SK-N-SH treated with all-trans-retinoic acid at 6 μM for 48 hours (cell line): ENCODE results near the gene CELA3A.
"Not testable (repeated sequence)": the region's sequence is repeated elsewhere in the genome, so short reads cannot be mapped to it uniquely, and the experiment has no call there.

Source experiments
- ATAC-seq: fragments of 200-7000 bp; cut with Tn5 transposase; 3 replicates; pipeline ENCODE4 v1.9.1; 2020; ENCODE audit warnings: mild to moderate bottlenecking, moderate library complexity

Gene CELA3A

GRCh38 chr1:21980515-21981220, 20.8 kb upstream of the CELA3A start:
- ATAC-seq: peak; percentile 87

GRCh38 chr1:21981253-21981652, 20.2 kb upstream of the CELA3A start:
- ATAC-seq: not testable (repeated sequence)

- ATAC-seq: not testable (repeated sequence)
These were observed 19.3 kb upstream of the CELA3A start for GRCh38 chr1:21982122-21982521.

DNA sequence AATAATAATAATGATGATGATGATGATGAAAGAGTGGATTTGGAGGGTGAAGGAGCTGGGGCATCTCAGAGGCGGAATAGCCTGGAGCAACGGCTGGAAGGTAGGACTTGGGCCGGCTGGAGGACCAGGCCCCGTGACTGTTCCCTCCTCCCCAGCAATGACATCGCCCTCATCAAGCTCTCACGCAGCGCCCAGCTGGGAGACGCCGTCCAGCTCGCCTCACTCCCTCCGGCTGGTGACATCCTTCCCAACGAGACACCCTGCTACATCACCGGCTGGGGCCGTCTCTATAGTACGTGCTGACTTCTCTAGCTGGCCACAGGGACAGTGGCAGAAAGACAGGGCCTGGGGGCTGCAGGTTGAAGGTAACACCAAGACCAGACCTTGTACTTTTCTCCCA, 17.9 kb upstream of the CELA3A start:
- ATAC-seq: not testable (repeated sequence)

GRCh38 chr1:21985893-21986292, 15.6 kb upstream of the CELA3A start:
- ATAC-seq: not testable (repeated sequence)

DNA sequence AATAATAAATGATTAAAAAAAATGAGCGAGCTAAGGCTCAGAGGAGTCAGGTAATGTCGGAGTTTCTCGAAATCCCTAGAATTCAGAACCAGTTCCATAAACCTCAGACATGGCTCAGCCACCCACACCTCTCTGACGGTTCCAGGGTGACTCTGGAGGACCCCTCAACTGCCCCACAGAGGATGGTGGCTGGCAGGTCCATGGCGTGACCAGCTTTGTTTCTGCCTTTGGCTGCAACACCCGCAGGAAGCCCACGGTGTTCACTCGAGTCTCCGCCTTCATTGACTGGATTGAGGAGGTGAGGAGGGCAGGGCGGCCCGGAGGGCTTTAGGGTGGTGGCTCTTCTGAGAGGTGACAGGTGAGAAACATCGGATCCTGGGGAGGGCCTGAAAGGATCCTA, 15.1 kb upstream of the CELA3A start:
- ATAC-seq: not testable (repeated sequence)

- not testable (repeated sequence) for ATAC-seq
These were observed 11.6 kb upstream of the CELA3A start for GRCh38 chr1:21989672-21990393.

DNA sequence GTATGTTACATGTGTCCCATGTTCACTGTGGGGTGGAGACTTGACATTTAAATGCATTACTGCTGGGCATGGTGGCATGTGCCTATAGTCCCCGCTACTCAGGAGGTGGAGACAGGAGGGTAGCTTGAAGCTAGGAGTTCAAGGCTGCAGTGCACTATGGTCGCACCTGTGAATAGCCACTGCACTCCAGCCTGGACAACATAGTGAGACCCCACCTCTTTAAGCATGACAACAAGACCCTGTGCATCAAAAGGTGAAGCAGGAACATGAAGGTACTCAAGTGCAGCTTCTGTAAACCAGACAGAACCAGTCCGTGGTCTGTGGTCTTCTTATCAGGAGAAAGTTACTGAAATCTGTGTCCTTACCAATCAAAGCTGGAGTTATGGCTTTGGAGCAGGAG, 9.3 kb upstream of the CELA3A start:
- not testable (repeated sequence) for ATAC-seq

DNA sequence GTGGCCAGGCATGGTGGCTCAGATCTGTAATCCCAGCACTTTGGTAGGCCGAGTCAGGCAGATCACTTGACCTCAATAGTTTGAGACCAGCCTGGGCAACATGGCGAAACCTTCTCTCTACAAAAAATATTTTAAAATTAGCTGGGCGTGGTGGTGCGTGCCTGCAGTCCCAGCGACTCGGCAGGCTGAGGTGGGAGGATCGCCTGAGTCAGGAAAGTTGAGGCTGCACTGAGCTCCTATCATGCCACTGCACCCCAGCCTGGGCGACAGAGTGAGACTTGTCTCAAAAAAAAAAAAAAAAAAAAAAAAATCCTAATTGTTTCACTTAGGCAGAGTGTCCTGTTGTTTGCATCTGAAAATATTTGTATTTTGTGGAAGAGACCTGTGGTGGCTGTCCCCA, 6.7 kb upstream of the CELA3A start:
- not testable (repeated sequence) for ATAC-seq

DNA sequence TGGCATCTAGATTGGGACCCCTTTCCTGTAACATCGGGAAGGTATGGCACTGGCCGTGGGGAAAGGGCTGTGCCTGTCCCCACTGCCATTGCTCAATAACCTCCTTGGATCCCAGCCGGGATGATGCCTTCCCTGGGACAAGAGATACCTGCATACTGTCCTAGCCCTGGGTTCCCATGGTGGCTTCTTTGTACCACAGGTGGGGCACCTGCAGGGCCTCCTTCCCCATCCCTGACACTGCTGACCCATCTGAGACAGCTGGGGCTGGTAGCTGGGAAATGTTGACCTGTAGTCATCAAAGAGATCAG, 4.8 kb upstream of the CELA3A start:
- not testable (repeated sequence) for ATAC-seq

DNA sequence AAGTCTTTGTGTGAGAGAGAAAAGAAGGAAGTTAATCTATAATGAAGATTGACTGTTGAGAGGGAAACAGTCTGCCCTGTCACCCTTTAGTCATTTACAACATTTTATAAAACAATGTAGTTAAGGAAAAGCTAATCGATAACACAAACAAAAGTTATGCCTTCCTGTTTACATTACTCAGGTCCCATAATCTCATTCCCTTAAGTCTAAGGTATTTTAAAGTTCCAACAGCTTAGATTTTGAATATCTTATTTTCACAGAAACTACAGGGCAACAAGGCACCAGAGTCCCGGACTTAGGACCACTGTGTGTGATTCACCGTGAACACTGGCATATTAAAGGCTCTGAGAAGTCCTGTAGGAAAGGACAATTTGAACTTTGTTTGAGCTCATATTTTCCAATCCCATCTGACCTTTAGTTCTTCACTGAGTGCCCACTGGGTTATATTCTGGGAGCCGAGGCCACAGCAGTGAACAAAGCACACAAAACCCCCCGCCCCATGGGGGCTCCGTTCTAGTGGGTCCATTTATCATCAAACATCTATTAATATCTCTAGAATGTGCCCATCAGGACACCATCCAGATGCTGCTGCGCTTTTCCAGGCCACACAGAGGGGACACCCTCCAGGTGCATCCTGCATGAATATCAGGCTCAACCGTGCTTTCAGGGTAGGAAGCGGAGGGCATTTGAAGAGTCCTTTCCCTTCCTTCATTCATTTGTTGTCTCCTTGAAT, 3.4 kb upstream of the CELA3A start:
- ATAC-seq: not testable (repeated sequence)

DNA sequence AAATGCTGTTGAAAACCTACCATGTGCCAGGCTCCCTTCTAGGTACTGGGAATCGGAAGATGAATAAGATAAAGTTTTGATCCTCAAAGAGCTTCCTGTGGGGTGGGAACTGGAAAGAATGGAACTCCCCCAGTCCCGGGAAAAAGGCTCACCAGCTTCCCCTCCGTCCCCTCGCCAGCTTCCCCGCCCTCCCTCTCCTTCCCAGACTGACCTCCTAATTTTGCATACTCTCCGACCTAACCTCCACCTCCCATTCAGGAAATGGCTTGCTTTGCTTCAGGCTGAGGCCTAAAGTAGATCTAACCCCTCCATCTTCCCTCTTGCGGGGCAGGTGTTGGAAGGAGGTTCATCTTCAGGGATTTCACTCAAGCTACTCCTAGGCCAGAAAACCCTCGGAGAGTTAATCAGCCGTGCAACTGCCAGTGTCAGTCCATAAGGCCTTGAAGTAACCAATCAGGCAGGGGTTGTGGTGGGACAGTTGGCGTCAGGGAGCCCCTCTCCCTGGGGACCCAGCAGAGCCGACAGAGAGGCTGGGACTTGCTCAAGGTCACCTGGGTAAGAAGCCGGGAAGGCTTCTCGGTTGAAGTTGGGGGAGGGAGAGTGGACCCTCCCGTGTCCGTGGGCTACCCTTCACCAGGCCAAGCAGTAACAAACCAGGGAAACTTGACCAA, 2.7 kb upstream of the CELA3A start:
- ATAC-seq: not testable (repeated sequence)

- not testable (repeated sequence) for ATAC-seq
These were observed 1.8 kb upstream of the CELA3A start for GRCh38 chr1:21999645-22000044.

- ATAC-seq: not testable (repeated sequence)
These were observed 1.0 kb downstream of the CELA3A start for GRCh38 chr1:22002461-22002860.

DNA sequence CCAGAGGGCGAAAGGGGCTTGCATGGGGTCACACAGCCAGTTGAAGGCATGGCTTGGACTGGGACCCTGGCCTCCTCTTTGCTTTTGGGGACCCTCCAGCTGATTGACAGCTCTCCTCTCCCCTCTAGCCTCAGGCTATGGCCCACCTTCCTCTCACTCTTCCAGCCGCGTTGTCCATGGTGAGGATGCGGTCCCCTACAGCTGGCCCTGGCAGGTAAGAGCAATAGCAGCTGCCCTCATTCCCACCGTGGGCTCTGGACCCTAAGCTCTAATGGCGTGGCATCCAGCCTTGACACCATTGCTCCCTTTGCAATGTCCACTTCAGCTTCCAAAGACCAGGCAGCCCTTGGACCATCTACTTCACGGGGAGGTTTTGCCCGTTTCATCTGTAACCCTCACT, 1.4 kb downstream of the CELA3A start:
- not testable (repeated sequence) for ATAC-seq

DNA sequence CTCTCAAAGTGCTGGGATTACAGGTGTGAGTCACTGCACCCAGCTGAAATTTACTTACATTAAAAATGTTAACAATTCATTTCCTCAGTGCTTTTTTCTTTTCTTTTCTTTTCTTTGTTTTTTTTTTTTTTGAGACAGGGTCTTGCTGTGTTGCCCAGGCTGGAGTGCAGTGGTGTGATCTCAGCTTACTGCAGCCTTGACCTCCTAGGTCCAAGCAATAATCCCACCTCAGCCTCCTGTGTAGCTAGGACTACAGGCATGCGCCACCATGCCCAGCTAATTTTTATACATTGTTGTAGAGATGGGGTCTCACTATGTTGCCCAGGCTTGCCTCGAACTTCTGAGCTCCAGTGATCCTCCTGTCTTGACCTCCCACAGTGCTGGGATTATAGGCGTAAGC, 2.5 kb downstream of the CELA3A start:
- not testable (repeated sequence) for ATAC-seq

- ATAC-seq: peak; percentile 97
These were observed 4.0 kb downstream of the CELA3A start for GRCh38 chr1:22005261-22006149.

- not testable (repeated sequence) for ATAC-seq
These were observed 5.3 kb downstream of the CELA3A start for GRCh38 chr1:22006736-22007135.

DNA sequence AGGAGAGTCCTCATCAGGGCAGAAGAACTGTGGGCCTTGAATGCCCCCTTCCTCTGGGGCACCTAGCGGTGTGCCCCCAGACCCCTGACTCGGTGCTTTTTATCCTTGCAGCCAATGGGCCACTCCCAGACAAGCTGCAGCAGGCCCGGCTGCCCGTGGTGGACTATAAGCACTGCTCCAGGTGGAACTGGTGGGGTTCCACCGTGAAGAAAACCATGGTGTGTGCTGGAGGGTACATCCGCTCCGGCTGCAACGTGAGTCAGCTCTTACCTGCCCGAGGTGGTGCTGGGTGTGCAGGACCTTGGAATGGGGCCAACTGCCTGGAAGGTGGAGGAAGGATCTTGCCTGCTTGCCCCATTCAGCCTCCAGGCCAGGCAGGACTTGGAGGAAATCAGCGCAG, 5.8 kb downstream of the CELA3A start:
- not testable (repeated sequence) for ATAC-seq

DNA sequence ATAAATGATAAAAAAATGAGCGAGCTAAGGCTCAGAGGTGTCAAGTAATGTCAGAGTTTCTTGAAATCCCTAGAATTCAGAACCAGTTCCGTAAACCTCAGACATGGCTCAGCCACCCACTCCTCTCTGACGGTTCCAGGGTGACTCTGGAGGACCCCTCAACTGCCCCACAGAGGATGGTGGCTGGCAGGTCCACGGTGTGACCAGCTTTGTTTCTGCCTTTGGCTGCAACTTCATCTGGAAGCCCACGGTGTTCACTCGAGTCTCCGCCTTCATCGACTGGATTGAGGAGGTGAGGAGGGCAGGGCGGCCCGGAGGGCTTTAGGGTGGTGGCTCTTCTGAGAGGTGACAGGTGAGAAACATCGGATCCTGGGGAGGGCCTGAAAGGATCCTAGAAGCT, 8.1 kb downstream of the CELA3A start:
- ATAC-seq: not testable (repeated sequence)

DNA sequence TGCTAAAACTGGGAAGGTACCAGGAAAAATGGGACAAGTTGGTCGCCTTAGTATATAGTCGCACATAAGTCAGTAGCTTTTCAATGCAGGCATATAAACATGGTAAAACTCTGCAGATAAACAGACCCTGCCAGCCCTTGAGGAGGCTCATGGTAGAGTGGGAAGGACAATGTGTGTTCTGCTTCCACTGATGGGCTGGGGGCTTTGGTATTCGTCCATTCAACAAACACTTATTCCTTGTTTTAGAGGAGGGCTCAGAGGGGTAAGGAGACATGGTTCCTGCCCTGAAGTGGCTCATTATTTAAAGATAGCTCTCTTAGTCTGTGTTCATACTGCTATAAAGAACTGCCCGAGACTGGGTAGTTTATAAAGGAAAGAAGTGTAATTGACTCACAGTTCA, 11.3 kb downstream of the CELA3A start:
- not testable (repeated sequence) for ATAC-seq
